HG02571 (cell line): Measurements from ENCODE around the gene CUL5.
A peak's percentile ranks its signal among the peaks of the same experiment; 100 is the strongest.

Experiments
- ATAC-seq: cut with Tn5 transposase; IDR thresholded peaks from one replicate; pipeline ENCODE4 v1.9.1; 2021; ENCODE audit warnings: mild to moderate bottlenecking, moderate library complexity; ENCODE audit not compliant: unreplicated experiment

Gene CUL5

DNA sequence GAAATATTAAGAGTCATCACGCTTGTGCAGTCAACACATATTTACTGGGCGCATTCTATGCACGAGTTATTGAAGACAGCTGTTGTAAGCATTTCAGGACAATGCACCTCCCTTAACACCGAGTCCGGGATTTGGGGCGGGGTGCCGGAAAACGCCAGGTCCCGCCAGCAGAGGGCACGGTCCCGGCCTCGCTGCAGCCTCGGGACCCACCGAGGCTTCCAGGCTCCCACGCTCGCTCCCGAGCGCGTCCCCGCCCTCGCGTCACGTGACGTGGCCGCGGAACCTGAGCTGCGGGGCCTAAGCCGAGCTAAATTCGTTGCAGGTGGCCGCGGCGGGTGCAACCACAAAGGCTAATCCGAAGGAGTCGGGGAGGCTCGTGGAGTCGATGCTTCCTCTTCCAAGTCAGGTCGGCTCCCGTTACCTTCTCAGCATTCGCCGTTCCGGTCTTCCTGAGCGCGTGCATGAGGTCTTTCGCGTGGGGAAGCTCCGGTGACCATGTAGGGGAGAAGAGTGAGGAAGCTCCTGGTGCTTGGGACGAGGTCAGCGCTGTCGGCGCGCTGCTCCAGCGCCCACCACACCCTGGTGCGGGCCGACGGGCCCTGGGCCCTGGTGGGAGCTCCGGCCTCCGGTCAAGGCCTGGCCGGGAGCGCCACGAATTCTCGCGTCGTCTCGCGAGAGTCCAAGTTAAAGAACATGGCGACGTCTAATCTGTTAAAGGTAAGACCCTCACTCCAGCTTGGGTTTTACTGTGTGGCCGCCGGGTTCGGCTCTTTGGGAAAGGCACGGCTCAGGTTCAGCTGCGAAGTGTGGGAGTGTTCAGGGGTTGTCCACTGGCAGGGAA, at the start of gene CUL5:
TSS of gene CUL5 (plus strand) at position 243 of the 841 bp plus-strand sequence. CDS start at position 694, 451 bp downstream.
- ATAC-seq, result peak; percentile 86

DNA sequence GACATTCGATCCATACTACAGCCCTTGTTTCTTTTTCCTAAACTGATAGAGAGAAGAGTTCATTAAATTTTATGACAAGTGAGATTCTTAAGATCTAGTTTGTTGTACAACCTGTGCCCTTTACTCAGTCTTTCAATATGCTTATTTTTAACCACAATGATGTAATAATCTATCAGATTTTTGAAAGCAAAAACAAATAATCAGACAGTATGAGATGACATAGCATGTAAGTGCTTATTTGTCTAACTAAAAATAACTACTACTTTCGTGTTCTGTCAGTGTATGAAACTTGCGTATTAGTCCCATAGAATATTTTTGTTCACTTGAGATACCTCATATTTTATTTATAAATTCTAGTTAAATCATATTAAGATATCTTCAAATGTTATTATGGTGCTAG, 47.2 kb upstream of the CUL5 start:
- no peak for ATAC-seq

DNA sequence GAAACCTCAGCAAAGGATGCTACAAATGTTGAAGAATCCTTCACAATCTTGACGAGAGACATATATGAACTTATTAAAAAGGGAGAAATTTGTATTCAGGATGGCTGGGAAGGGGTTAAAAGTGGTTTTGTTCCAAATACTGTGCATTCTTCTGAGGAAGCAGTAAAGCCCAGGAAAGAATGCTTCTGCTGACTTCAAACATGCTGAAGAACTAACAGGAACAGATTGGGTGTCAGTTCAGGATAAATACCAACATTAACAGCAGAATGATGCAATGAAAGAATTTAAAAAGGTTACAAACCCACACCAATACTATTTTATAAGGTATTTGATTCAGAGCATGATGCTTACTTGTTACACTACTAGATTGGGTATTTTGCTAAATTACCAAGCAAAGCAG, 46.5 kb upstream of the CUL5 start:
- no peak for ATAC-seq

DNA sequence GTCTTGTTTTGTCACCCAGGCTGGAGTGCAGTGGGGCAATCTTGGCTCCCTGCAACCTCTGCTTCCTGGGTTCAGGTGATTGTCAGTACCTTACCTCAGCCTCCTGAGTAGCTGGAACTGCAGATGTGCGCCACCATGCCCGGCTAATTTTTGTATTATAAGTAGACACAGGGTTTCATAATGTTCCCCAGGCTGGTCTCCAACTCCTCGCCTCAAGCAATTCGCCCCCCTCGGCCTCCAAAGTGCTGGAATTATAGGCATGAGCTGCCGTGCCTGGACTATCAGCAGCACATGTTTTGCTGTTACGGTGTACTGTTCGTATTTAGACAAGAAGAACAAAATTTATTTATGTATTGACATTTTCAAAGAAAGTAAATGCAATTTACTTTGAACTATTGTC, 45.6 kb upstream of the CUL5 start:
- ATAC-seq, result no peak

DNA sequence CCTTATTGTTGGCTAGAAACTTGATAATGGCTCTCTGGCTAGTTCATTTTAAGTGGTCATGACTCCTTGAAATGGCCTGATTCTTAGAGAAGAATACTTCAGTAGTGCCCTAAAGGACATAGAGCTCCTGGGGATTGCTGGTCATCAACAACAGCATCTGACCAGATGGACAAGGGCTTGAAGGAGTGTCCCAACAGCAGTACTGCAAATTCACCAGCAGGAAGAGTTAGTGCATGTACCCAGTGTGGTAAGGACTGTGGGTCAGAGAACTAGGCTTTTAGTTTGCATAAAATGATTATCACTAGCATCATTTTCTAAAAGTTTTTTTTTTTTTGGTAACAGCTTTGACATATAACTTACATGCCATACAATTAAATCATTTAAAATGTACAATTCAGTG, 39.5 kb upstream of the CUL5 start:
- no peak for ATAC-seq

DNA sequence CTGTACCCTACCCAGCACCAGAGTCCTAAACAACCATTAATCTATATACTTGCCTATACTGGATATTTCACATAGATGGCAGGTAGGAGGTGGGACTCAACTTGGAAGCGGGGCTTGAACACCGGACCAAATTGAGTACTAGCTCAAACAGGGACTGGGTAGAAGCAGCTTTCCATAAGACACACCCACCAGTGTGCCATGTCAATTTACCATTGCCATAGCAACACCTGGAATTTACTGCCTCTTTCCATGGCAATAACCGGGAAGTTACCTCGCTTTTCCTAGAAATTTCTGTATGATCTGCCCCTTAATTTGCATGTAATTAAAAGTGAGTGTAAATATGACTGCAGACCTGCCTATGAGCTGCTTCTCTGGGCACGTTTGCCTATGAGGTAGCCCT, 38.6 kb upstream of the CUL5 start:
- no peak for ATAC-seq

DNA sequence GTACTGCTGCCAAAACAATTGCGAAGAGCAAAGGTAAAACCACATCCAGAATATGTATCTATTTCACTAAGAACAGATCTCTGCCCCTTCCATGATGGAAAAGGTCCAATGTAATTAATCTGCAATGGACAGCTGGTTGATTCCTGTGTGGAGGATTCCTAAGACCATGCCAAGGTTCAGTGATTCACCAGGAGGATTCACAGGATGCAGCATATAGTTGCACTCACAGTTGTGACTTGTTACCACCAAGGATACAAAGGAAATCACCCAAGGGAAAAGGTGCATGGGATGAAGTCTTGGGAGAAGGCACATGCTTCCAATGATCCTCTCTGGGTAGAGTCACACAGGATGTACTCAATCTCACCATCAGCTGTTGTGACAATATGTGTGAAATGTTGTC, 35.1 kb upstream of the CUL5 start:
- ATAC-seq, result no peak

DNA sequence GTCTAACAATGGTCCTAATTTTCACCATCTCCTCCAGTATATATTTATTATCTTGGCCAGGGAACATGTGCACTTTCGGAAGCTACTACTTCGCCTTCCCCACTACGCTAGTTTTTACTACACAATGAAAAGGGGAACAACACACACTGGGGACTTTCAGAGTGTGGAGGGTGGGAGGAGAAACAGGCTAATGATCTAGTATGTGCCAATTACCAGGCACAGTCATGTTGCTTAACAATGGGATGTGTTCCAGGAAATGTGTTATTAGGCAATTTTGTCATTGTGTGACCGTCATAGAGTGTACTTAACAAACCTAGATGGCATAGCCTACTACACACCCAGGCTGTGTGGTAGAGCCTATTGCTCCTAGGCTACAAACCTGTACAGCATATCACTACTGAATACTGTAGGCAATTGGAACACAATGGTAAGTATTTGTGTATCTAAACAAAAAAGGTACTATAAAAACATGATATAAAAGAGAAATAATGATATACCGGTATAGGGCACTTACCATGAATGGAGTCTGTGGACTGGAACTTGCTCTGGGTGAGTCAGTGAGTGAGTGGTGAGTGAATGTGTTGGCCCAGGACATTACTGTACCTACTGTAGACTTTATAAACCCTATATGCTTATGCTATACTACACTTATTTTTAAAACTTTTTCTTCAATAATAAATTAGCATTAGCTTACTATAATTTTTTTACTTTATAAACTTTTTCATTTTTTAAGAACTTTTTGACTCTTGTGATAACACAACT, 20.1 kb upstream of the CUL5 start:
- no peak for ATAC-seq

DNA sequence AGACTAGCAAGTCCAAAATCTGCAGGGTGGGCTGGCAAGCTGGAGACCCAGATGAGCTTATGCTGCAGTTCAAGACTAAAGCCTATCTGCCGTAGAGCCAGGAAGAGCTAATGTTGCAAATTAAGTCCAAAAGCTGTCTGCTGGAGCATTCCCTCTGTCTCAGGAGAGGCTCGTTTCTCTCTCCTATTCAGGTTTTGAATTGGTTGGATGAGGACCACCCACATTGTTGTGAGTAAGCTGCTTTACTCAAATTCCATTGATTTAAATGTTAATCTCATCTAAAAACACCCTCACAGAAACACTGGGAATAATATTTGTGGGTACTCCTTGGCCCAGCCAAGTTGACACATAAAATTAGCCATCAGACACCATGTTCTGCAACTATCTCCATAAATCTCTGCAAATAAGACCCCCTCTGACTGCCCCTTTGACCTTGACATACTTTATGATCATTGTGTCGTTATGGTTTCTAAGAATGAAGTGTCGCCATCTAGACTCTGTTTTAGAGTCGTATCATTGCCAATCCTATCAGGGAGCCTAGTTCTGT, 16.8 kb upstream of the CUL5 start:
- no peak for ATAC-seq

DNA sequence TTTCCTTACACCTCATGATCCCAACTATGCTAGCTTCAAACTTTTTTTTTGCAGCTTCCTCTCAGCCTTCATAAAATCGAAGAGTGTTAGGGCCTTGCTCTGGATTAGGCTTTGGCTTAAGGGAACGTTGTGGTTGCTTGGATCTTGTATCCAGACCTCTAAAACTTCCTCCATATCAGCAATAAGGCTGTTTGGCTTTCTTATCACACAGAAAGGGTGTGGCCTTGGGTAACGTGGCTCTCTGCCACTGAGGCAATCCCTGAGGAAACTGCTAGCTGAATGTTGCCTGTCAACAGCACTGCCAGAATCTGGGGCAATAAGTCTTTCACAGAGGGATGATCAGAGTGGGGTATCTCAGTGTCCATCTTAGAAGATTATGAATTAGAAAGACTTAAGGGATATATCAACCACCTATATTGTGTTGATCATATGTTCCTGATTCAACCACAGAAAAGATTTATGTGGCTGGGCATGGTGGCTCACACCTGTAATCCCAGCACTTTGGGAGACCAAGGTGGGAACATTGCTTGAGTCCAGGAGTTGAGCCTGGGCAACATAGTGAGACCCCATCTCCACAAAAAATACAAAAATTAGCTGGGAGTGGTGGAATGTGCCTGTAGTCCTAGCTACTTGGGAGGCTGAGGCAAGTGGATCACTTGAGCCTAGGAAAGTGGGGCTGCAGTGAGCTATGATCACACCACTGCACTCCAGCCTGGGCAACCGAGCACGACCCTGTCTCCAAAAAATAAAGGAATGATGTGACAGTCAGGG, 12.5 kb upstream of the CUL5 start:
- ATAC-seq, result no peak

DNA sequence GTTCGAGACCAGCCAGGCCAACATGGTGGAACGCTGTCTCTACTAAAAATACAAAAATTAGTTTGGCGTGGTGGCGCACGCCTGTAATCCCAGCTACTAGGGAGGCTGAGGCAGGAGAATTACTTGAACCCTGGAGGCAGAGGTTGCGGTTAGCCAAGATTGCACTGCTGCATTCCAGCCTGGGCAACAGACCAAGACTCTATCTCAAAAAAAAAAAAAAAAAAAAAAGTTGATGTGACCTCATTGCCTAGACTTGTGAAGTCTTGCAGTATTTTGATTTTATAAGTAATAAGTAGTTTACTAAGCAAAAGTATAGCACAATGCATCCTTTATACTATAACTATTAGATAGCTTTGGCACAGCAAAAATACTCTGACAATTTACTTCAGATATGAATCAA, 9.9 kb upstream of the CUL5 start:
- no peak for ATAC-seq

DNA sequence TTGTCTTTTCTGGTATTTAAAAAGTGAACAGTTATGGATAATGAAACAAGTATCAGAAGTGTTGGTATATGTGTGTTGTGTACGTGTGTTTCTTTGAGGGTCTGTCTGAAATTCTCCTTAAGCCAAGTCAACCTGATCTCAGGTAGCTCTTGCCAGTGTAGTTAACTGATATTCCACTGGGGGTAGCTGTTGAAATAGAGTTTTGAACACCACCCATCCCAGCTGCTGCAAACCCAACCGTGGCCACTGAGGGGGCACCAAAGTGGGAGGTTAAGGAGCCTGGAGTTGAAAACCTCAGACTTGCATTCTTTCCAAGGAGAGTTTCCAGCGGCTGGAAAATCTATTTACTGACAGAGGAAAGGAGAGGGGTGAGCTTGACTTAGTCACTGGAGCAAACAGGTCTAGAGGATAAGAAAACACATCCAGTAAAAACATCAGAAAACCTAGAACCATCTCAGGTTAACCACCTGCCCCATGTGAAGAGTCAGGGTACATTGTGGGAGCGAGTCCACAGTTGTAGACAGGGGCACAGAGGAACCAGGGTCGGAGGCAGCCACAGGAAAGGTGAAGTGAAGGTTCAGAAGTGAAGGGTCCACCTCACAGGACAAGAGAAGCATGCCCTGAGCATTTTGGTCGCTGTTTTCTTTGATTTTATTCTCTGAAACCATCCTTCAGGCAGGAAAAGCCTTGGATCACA, 8.8 kb upstream of the CUL5 start:
- ATAC-seq, result peak; percentile 80

DNA sequence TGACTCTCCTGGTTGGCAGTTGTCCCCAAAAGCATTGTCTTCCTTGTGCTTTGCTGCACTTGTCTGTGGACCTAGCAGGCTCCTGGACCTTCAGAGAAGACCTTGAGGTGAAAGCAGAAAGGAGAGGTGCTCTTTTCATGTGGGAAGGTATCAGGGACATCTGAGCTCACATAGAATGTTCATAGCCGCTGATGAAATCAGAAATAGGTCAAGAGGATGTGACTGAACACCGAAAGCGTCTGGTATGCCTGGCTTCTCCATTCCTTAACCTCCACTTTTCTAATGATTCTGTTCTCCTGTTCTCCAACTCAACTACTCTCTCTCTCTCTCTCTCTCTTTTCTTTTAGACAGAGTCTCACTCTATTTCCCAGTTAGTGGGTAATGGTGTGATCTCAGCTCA, 6.2 kb upstream of the CUL5 start:
- no peak for ATAC-seq

DNA sequence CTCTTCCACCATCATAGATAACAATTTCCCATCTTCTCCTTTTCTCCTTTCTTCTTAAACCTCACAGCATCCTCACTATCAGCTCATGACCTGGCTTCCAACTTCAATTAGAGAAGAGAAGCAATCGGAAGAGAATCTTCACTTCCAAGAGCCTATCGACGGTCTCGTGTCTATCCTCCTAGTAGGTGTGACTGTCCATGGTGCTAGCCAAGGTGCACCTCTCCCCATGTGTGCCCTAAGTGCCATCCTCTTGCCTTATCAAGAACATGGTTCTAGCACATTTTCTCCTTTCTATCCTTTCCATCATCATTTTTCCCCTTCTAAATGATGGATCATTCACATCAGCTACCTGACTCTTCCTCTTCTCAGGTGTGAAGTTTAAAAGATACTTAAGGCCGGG, 5.1 kb upstream of the CUL5 start:
- ATAC-seq, result no peak

DNA sequence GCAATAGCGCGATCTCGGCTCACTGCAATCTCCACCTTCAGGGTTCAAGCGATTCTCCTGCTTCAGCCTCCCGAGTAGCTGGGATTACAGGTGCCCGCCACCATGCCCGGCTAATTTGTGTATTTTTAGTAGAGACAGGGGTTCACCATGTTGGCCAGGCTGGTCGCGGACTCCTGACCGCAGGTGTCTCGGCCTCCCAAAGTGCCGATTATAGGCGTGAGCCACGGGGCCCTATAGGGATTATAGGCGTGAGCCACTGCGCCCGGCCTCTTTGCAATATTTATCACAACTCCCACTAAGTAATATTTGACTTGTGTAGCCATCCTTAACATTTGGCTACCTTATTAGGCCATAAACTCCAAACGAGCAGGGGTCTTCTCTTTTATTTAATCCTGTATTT, 879 bp upstream of the CUL5 start:
- ATAC-seq, result no peak

DNA sequence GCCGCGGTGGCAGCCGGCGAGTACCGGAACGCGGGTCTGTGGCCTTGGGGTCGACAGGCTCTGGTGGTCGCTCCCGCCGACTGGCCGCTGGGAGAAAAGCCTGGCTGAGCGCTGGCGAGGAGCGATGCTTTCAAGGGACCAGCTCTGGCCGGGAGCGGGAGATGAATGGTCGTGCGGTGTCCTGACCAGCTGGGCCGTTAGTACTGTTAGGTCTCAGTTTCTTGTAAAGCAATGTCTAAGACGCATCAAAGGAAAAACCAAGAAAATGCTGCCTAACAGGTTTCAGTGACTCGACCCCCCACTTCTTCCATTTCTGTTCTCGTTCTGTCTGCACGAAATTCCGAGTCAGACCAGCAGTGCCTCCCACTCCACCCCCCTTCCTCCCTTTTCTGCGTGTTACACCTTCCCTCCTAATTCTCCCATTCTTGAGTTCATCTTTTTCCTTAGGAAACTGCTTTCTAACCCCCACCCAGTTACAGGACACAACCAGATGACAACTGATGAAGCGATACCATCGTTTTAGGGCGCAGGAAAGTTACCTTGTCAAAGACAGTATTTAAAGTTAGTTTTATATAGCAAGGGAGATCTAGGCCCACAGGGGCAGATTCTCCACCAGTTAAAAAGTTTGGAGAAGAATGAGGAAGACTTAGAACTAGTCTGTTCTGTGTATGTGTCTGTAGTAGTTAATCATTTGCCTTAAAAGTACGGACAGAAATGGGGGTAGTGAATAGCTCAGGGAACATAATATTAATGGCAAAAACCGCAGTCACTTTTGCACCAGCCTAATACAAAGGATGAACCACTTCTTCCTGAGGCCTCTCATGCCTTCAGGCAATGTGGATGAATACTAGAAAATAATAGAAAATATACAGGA, 1.0 kb downstream of the CUL5 start:
- ATAC-seq, result peak; percentile 10

DNA sequence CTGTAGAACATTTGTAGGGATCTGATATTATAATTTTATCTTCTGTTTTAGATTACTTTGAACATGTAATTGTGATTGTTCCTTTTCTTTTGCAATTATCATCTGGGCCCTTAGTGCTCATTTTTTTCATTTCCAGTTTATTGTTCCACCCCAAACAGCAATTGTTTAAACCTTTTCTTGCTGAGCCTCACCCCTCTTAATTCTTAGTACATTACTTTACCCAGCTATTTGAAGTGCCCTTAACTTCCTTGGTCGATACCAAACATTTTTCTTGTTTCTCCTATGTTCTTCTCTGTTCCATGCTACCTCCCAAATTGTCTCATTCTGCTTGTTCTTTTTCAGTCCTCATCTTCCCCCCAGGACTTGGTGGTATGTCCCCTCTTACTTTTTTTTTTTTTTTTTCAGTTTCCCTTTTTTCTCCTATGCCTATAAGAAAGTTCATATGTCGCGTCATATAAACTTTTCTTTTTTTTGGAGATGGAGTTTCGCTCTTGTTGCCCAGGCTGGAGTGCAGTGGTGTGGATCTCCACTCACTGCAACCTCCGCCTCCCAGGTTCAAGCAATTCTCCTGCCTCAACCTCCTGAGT, 3.5 kb downstream of the CUL5 start:
- ATAC-seq, result no peak

DNA sequence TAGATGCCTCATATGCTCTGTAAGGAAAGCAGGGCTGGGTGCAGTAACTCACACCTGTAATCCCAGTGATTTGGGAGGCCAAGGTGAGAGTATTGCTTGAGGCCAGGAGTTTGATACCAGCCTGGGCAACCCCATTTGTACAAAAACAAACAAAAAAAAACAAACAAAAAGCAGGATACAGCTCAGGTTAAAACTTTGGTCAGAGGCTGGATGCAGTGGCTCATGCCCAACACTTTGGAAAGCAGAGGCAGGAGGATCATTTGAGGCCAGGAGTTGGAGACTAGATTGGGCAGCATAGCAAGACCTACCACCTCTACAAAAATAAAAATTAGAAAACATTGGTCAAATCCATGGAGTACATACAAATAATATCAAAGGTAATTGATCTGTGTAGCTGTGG, 7.9 kb downstream of the CUL5 start:
- no peak for ATAC-seq

DNA sequence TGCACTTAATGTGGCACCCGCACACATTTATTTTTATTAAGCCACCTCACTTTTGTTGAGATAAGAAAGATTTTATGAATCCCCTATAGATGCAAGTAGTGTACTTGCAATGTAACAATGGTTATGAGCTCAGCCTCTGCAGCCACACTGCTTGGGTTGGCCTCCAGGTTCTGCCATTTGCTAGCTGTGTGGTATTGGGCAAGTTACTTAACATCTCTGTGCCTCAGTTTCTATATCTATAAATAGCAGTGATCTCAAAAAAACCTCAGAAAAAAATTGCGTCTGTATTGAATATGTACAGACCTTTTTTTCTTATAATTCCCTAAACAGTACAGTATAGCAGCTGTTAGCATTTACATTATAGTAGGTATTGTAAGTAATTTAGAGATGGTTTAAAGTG, 10.0 kb downstream of the CUL5 start:
- no peak for ATAC-seq
